SK-N-SH (cell line): ENCODE data around the gene PCSK2. TPM values are rescaled to one million over a fixed set of nuclear protein-coding genes. Genes with fewer than 3 reads are reported as not detected.

Experiments
- CTCF ChIA-PET: fragments of 300-600, 350-600 bp; formaldehyde crosslinking; extraction: SDS; loops from one replicate; lab custom pipeline; 2021; lab: Yijun Ruan, JAX
- POLR2A ChIA-PET: fragments of 350-600 bp; sonication (Branson Sonifier 250); formaldehyde crosslinking; extraction: SDS; loops from one replicate; lab custom pipeline; 2020; ENCODE audit warnings: antibody characterized with exemption, inconsistent platforms; lab: Yijun Ruan, JAX
- DNase-seq: peaks from one replicate; pipeline ENCODE4 v3.0.0; 2012
- H2AFZ ChIP-seq: fragments of 200-600 bp; sonication (generic); 2 replicates; pipeline ENCODE4 v1.8.1; 2016; ENCODE audit warnings: antibody characterized with exemption, mild to moderate bottlenecking, low read depth
- H3F3A ChIP-seq: fragments of 200-600 bp; sonication (generic); replicated peaks from 2 replicates; pipeline ENCODE3; 2016; ENCODE audit warnings: antibody characterized with exemption, mild to moderate bottlenecking; ENCODE audit not compliant: insufficient read depth
- H3K27ac ChIP-seq, 2 experiments: fragments of 200-500 bp in 1 of 2; fragments of 200-600 bp in 1 of 2; sonication (Bioruptor generic) in 1 of 2; sonication (generic), shearing (Covaris generic) in 1 of 2; 2 replicates each; pipeline versions ENCODE4 v1.5.1 to v1.6.1; 2014 to 2016; ENCODE audit warnings: low read depth in 2 of 2, inconsistent platforms in 1 of 2, low read length in 1 of 2, mild to moderate bottlenecking in 1 of 2, mixed read lengths in 1 of 2
- H3K27me3 ChIP-seq: fragments of 200-600 bp; sonication (generic), shearing (Covaris generic); 2 replicates; pipeline ENCODE4 v1.6.1; 2016; ENCODE audit warnings: mixed run types; ENCODE audit not compliant: insufficient read depth
- H3K36me3 ChIP-seq, 2 experiments: fragments of 200-500 bp in 1 of 2; fragments of 200-600 bp in 1 of 2; sonication (Bioruptor generic) in 1 of 2; sonication (generic) in 1 of 2; replicated peaks in 1 of 2; 2 replicates each; pipeline versions ENCODE3 to v1.5.1; 2014 to 2016; ENCODE audit warnings: low read length in 1 of 2, mild to moderate bottlenecking in 1 of 2; ENCODE audit not compliant: insufficient read depth in 2 of 2, control insufficient read depth in 1 of 2
- H3K4me1 ChIP-seq, 2 experiments: fragments of 200-500 bp in 1 of 2; fragments of 200-600 bp in 1 of 2; sonication (Bioruptor generic) in 1 of 2; sonication (generic), shearing (Covaris generic) in 1 of 2; 2 replicates each; pipeline versions ENCODE4 v1.5.1 to v1.6.1; 2014 to 2016; ENCODE audit warnings: low read depth in 1 of 2, low read length in 1 of 2, mixed run types in 1 of 2; ENCODE audit not compliant: insufficient read depth in 2 of 2, control insufficient read depth in 1 of 2
- H3K4me2 ChIP-seq: fragments of 200-600 bp; sonication (generic), shearing (Covaris generic); 2 replicates; pipeline ENCODE4 v1.6.1; 2017; ENCODE audit warnings: mixed run types
- H3K4me3 ChIP-seq, 2 experiments: fragments of 200-500 bp in 1 of 2; fragments of 200-600 bp in 1 of 2; sonication (Bioruptor generic) in 1 of 2; sonication (generic), shearing (Covaris generic) in 1 of 2; 2 replicates each; pipeline versions ENCODE4 v1.5.1 to v1.8.1; 2014 to 2016; ENCODE audit warnings: low read depth in 2 of 2, inconsistent platforms in 1 of 2, low read length in 1 of 2, mild to moderate bottlenecking in 1 of 2, mixed read lengths in 1 of 2, moderate library complexity in 1 of 2
- H3K79me2 ChIP-seq: fragments of 200-600 bp; sonication (generic); 2 replicates; pipeline ENCODE4 v1.8.1; 2017; ENCODE audit warnings: mild to moderate bottlenecking; ENCODE audit not compliant: insufficient read depth
- H3K9ac ChIP-seq: fragments of 200-600 bp; sonication (generic); 2 replicates; pipeline ENCODE4 v1.6.1; 2017; ENCODE audit warnings: mixed run types
- H3K9me2 ChIP-seq: fragments of 200-600 bp; sonication (generic); 2 replicates; pipeline ENCODE4 v1.6.1; 2017; ENCODE audit warnings: mixed run types
- H3K9me3 ChIP-seq: fragments of 200-600 bp; sonication (generic); 2 replicates; pipeline ENCODE4 v1.6.1; 2017; ENCODE audit warnings: mixed run types, mild to moderate bottlenecking, moderate library complexity
- H4K20me1 ChIP-seq: fragments of 200-600 bp; sonication (generic); 2 replicates; pipeline ENCODE4 v1.6.1; 2017; ENCODE audit warnings: mild to moderate bottlenecking, mixed run types; ENCODE audit not compliant: insufficient read depth
- CHD2 ChIP-seq: fragments of 150-350 bp; IDR thresholded peaks from 2 replicates; pipeline ENCODE4 v1.6.1; 2018; ENCODE audit warnings: low read length; ENCODE audit not compliant: partially characterized antibody
- EP300 ChIP-seq, 2 experiments: IDR thresholded peaks; 2 replicates each; pipeline versions ENCODE4 v1.4.0 to v1.6.1; 2012; ENCODE audit warnings: borderline replicate concordance in 1 of 2, low read depth in 1 of 2, low read length in 1 of 2
- EZH2phosphoT487 ChIP-seq: fragments of 200-600 bp; sonication (generic); IDR thresholded peaks from 2 replicates; pipeline ENCODE4 v1.6.1; 2017; ENCODE audit warnings: low read depth, mixed run types, mild to moderate bottlenecking, antibody characterized with exemption, moderate library complexity, borderline replicate concordance
- FOSL2 ChIP-seq: IDR thresholded peaks from 2 replicates; pipeline ENCODE4 v1.4.0; 2012; ENCODE audit warnings: low read depth, mild to moderate bottlenecking, moderate library complexity, borderline replicate concordance
- FOXJ3 ChIP-seq: sonication (generic); formaldehyde crosslinking; IDR thresholded peaks from 2 replicates; pipeline ENCODE4 v1.5.1; 2020; ENCODE audit warnings: mild to moderate bottlenecking, missing genetic modification reagents
- GABPA ChIP-seq: IDR thresholded peaks from 2 replicates; pipeline ENCODE4 v1.4.0; 2012; ENCODE audit warnings: low read depth, mild to moderate bottlenecking
- JUND ChIP-seq: IDR thresholded peaks from 2 replicates; pipeline ENCODE4 v1.4.0; 2012
- MEF2A ChIP-seq: IDR thresholded peaks from 2 replicates; pipeline ENCODE4 v1.4.0; 2012; ENCODE audit warnings: low read depth, borderline replicate concordance
- MXI1 ChIP-seq: IDR thresholded peaks from 2 replicates; pipeline ENCODE4 v1.6.1; 2012; ENCODE audit warnings: mild to moderate bottlenecking, low read depth, low read length, improper control_type of control experiment
- POLR2AphosphoS5 ChIP-seq: IDR thresholded peaks from 2 replicates; pipeline ENCODE4 v1.6.1; 2012; ENCODE audit warnings: low read depth, low read length
- RFX5 ChIP-seq: IDR thresholded peaks from 2 replicates; pipeline ENCODE4 v1.6.1; 2012; ENCODE audit warnings: mild to moderate bottlenecking, improper control_type of control experiment, low read length
- RXRA ChIP-seq: IDR thresholded peaks from 2 replicates; pipeline ENCODE4 v1.4.0; 2012; ENCODE audit warnings: low read depth, mild to moderate bottlenecking, borderline replicate concordance
- SIN3A ChIP-seq: IDR thresholded peaks from 2 replicates; pipeline ENCODE4 v1.6.1; 2012; ENCODE audit warnings: low read depth, mild to moderate bottlenecking, low read length, moderate library complexity, borderline replicate concordance
- SMC3 ChIP-seq: IDR thresholded peaks from 2 replicates; pipeline ENCODE4 v1.6.1; 2012; ENCODE audit warnings: low read depth, low read length, improper control_type of control experiment
- TEAD4 ChIP-seq: IDR thresholded peaks from 2 replicates; pipeline ENCODE4 v1.4.0; 2012; ENCODE audit warnings: mild to moderate bottlenecking, borderline replicate concordance; ENCODE audit not compliant: insufficient read depth
- WGBS: methylation state at CpG from one replicate; pipeline ENCODE4 v1.1.6; 2017; ENCODE audit warnings: low lambda C conversion rate; 5-methylcytosine and 5-hydroxymethylcytosine counted together
- polyA plus RNA-seq, 3 experiments: library from polyadenylated mRNA; depleted of rRNA; stranded (reverse); fragments of >200 nt; gene quantifications; 2 replicates each; pipeline ENCODE4 v1.2.3, GENCODE V29; 2012
- TF ChIP-seq, protein P1 (sequence below): fragments of 150-350 bp; IDR thresholded peaks from 2 replicates; pipeline ENCODE4 v1.6.1; 2017; ENCODE audit warnings: antibody characterized with exemption, low read length, low read depth, borderline replicate concordance
- TF ChIP-seq, protein P2 (sequence below): IDR thresholded peaks from 2 replicates; pipeline ENCODE4 v1.6.1; 2012; ENCODE audit warnings: mild to moderate bottlenecking, low read depth, low read length, moderate library complexity
- TF ChIP-seq, protein P3 (sequence below): IDR thresholded peaks from 2 replicates; pipeline ENCODE4 v1.4.0; 2012; ENCODE audit warnings: low read depth, borderline replicate concordance
- TF ChIP-seq, protein P4 (sequence below): IDR thresholded peaks from 2 replicates; pipeline ENCODE4 v1.4.0; 2012; ENCODE audit warnings: low read depth, borderline replicate concordance
- TF ChIP-seq, protein P5 (sequence below): fragments of 150-350 bp; IDR thresholded peaks from 2 replicates; pipeline ENCODE4 v1.6.1; 2016; ENCODE audit warnings: mild to moderate bottlenecking, low read depth, low read length

PCSK2 gene
- polyA plus RNA-seq, 1 of the 3 experiments (the other 2 are of a cell fraction), result not detected

DNA sequence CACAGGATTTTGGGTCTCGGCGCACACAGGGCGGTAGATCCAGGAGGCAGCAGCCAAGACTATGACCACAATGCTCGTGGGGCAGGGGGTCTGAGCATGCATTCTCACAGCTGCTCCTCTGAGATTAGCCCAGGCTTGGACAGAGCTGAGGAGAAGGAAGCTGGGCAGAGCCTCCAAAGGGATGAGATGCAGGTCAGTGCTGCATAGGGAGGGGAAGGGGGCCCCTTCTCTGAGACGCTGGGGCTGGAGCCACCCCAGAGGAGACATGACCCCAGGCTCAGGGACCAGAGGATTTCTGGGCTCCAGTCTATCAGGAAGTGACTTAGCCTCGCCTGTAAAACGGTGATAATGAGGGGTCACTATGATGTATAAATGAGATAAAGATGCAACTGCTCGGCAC is 210.4 kb downstream of the PCSK2 start:
- CTCF ChIA-PET, result interaction anchor here (12.8 kb wide), 1 partner anchor 635 kb away, joined by 270 read pairs; no protein-coding TSS in a partner anchor

More for the DNA sequence above, 210.4 kb downstream of the PCSK2 start:
- Histone ChIP-seq H3K27me3 (no peaks in the 10 kb centered on the region; the same call in 1 of the 2 replicates), H3K4me3 (no peak overlapping the region), H2AFZ (no peak overlapping the region), H3K36me3 (no peaks in the 10 kb centered on the region), H3K9ac (no peak overlapping the region), H3K27ac (no peak overlapping the region), H3F3A (no peaks in the 10 kb centered on the region), H3K9me3 (no peaks in the 10 kb centered on the region), H3K4me1 (no peaks in the 10 kb centered on the region), H4K20me1 (no peaks in the 10 kb centered on the region), H3K79me2 (no peaks in the 10 kb centered on the region)
- POLR2A ChIA-PET, result no interaction called here
- WGBS, result 40% methylated on average over 4 of the region's 8 CpGs
- DNase-seq, result no peak
- TF ChIP-seq, protein P1, sequence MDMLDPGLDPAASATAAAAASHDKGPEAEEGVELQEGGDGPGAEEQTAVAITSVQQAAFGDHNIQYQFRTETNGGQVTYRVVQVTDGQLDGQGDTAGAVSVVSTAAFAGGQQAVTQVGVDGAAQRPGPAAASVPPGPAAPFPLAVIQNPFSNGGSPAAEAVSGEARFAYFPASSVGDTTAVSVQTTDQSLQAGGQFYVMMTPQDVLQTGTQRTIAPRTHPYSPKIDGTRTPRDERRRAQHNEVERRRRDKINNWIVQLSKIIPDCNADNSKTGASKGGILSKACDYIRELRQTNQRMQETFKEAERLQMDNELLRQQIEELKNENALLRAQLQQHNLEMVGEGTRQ, result no peak
- TF ChIP-seq RFX5 (no peak), MEF2A (no peak), RXRA (no peak), MXI1 (no peak), SMC3 (no peak), EZH2phosphoT487 (no peak), CHD2 (no peak), EP300 (IDR thresholded peaks at IDR 0.05; ENCODE audit: borderline replicate concordance in 1 of 2, low read depth in 1 of 2, low read length in 1 of 2) (no peak), FOSL2 (no peak), FOXJ3 (CRISPR knock-in tag) (no peak), JUND (no peak), SIN3A (no peak), GABPA (no peak), POLR2AphosphoS5 (no peak), TEAD4 (no peak)
- TF ChIP-seq, protein P2, sequence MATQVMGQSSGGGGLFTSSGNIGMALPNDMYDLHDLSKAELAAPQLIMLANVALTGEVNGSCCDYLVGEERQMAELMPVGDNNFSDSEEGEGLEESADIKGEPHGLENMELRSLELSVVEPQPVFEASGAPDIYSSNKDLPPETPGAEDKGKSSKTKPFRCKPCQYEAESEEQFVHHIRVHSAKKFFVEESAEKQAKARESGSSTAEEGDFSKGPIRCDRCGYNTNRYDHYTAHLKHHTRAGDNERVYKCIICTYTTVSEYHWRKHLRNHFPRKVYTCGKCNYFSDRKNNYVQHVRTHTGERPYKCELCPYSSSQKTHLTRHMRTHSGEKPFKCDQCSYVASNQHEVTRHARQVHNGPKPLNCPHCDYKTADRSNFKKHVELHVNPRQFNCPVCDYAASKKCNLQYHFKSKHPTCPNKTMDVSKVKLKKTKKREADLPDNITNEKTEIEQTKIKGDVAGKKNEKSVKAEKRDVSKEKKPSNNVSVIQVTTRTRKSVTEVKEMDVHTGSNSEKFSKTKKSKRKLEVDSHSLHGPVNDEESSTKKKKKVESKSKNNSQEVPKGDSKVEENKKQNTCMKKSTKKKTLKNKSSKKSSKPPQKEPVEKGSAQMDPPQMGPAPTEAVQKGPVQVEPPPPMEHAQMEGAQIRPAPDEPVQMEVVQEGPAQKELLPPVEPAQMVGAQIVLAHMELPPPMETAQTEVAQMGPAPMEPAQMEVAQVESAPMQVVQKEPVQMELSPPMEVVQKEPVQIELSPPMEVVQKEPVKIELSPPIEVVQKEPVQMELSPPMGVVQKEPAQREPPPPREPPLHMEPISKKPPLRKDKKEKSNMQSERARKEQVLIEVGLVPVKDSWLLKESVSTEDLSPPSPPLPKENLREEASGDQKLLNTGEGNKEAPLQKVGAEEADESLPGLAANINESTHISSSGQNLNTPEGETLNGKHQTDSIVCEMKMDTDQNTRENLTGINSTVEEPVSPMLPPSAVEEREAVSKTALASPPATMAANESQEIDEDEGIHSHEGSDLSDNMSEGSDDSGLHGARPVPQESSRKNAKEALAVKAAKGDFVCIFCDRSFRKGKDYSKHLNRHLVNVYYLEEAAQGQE, result no peak
- TF ChIP-seq, protein P3, sequence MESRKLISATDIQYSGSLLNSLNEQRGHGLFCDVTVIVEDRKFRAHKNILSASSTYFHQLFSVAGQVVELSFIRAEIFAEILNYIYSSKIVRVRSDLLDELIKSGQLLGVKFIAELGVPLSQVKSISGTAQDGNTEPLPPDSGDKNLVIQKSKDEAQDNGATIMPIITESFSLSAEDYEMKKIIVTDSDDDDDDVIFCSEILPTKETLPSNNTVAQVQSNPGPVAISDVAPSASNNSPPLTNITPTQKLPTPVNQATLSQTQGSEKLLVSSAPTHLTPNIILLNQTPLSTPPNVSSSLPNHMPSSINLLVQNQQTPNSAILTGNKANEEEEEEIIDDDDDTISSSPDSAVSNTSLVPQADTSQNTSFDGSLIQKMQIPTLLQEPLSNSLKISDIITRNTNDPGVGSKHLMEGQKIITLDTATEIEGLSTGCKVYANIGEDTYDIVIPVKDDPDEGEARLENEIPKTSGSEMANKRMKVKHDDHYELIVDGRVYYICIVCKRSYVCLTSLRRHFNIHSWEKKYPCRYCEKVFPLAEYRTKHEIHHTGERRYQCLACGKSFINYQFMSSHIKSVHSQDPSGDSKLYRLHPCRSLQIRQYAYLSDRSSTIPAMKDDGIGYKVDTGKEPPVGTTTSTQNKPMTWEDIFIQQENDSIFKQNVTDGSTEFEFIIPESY, result no peak
- TF ChIP-seq, protein P4, sequence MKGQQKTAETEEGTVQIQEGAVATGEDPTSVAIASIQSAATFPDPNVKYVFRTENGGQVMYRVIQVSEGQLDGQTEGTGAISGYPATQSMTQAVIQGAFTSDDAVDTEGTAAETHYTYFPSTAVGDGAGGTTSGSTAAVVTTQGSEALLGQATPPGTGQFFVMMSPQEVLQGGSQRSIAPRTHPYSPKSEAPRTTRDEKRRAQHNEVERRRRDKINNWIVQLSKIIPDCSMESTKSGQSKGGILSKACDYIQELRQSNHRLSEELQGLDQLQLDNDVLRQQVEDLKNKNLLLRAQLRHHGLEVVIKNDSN, result no peak
- TF ChIP-seq, protein P5, sequence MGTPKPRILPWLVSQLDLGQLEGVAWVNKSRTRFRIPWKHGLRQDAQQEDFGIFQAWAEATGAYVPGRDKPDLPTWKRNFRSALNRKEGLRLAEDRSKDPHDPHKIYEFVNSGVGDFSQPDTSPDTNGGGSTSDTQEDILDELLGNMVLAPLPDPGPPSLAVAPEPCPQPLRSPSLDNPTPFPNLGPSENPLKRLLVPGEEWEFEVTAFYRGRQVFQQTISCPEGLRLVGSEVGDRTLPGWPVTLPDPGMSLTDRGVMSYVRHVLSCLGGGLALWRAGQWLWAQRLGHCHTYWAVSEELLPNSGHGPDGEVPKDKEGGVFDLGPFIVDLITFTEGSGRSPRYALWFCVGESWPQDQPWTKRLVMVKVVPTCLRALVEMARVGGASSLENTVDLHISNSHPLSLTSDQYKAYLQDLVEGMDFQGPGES, result no peak
- TF ChIP-seq, all 33 proteins: peak for 0
- H3K9me2 ChIP-seq, result no peaks in the 10 kb centered on the region
- H3K4me2 ChIP-seq, result no peak overlapping the region
